Mesothelial cell of epicardium (in vitro differentiated cells): Measurements from ENCODE around the gene SIX6. TPM values are rescaled to one million over a fixed set of nuclear protein-coding genes. Genes with fewer than 3 reads are reported as not detected.
A peak's percentile ranks its signal among the peaks of the same experiment; 100 is the strongest.
"Not testable (repeated sequence)": the region's sequence is repeated elsewhere in the genome, so short reads cannot be mapped to it uniquely, and the experiment has no call there.

Source experiments
- DNase-seq, 2 experiments: peaks; one replicate each; pipeline ENCODE4 v3.0.0; 2021; ENCODE audit warnings: low spot score in 2 of 2; ENCODE audit not compliant: unreplicated experiment in 2 of 2
- H3K27ac Mint-ChIP-seq: 2 replicates; pipeline ENCODE4 v1.8.0; 2021; ENCODE audit warnings: mixed read lengths
- H3K27me3 Mint-ChIP-seq: 2 replicates; pipeline ENCODE4 v1.8.0; 2021; ENCODE audit warnings: low read depth, mixed read lengths
- H3K36me3 Mint-ChIP-seq: 2 replicates; pipeline ENCODE4 v1.8.0; 2021; ENCODE audit warnings: mixed read lengths
- H3K4me1 Mint-ChIP-seq: 2 replicates; pipeline ENCODE4 v1.8.0; 2021; ENCODE audit warnings: mixed read lengths
- H3K4me3 Mint-ChIP-seq: 2 replicates; pipeline ENCODE4 v1.8.0; 2021; ENCODE audit warnings: mild to moderate bottlenecking, moderate library complexity, mixed read lengths
- H3K9me3 Mint-ChIP-seq: 2 replicates; pipeline ENCODE4 v1.8.0; 2021; ENCODE audit warnings: mixed read lengths
- total RNA-seq: library from RNA; stranded (reverse); gene quantifications from 3 replicates; pipeline ENCODE4 v1.2.1, GENCODE V29; 2021
- TF ChIP-seq, protein P1 (sequence below): fragments of 200-600 bp; sonication (generic); IDR thresholded peaks from one replicate; pipeline ENCODE4 v1.5.0; 2021; ENCODE audit warnings: antibody characterized with exemption; ENCODE audit not compliant: unreplicated experiment

Gene SIX6
- not detected in 3 replicates for total RNA-seq

DNA sequence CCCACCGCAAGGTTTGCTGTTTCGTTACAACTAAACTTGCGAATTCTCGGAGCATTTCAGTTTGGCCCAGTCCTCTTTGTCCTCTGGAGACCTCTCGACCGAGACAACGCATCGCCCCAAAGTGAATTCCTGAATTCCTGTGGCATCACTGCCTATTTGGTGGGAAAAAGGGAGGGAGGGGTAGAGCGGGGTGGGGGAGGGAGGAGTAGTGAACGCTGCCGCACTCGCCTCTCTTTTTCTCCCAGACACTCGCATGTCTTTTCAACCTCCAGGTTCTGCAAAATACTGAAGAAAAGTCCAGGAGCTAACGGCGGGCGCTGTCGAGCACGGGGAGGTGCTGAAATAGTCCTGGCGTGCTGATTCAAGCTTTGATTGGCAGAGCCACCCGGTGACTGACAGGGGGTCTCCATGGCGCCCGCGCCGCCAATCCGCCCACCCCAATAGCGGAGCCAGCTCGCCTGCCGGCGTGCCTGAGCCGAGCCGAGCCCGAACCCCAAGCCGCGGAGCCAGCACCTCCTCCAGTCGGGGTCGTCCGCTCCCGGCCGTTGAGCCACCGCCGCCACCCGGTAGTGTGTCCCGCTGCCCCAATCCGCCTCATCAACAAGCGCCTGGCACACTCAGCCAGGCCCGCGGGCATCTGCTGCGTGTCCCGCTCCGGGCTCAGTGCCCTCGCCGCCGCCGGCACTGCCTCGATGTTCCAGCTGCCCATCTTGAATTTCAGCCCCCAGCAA lies at the start of gene SIX6:
TSS of gene SIX6 (plus strand) at position 440 of the 731 bp plus-strand sequence. CDS start at position 693, 253 bp downstream.
- Mint-ChIP-seq H3K4me1 (peaks cover 3% of the 10 kb centered on the region), H3K27ac (no peak within 1 kb of the TSS), H3K36me3 (no peaks in the 10 kb centered on the region), H3K4me3 (no peak within 1 kb of the TSS), H3K9me3 (no peaks in the 10 kb centered on the region), H3K27me3 (peaks cover 100% of the 10 kb centered on the region)
- TF ChIP-seq, protein P1, sequence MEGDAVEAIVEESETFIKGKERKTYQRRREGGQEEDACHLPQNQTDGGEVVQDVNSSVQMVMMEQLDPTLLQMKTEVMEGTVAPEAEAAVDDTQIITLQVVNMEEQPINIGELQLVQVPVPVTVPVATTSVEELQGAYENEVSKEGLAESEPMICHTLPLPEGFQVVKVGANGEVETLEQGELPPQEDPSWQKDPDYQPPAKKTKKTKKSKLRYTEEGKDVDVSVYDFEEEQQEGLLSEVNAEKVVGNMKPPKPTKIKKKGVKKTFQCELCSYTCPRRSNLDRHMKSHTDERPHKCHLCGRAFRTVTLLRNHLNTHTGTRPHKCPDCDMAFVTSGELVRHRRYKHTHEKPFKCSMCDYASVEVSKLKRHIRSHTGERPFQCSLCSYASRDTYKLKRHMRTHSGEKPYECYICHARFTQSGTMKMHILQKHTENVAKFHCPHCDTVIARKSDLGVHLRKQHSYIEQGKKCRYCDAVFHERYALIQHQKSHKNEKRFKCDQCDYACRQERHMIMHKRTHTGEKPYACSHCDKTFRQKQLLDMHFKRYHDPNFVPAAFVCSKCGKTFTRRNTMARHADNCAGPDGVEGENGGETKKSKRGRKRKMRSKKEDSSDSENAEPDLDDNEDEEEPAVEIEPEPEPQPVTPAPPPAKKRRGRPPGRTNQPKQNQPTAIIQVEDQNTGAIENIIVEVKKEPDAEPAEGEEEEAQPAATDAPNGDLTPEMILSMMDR: no peak
- DNase-seq: peak in 1 of 2 experiments; percentile 63

DNA sequence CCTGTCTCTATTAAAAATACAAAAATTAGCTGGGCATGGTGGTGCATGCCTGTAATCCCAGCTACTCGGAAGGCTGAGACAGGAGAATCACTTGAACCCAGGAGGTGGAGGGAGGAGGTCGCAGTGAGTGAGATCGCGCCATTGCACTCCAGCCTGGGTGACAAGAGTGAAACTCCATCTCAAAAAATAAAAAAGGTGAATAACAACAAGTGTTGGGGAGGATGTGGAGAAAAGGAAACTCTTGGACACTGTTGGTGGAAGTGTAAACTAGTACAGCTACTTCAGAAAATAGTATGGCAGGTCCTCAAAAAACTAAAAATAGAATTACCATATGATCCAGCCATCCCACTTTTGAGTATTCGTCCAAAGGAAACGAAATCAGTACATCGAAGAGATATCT lies 28.7 kb upstream of the SIX6 start:
- peaks cover 10% of the 10 kb centered on the region for H3K36me3 Mint-ChIP-seq
- peaks cover 26% of the 10 kb centered on the region for H3K27me3 Mint-ChIP-seq
- H3K9me3 Mint-ChIP-seq: peaks cover 21% of the 10 kb centered on the region
- not testable (repeated sequence) for H3K4me3 Mint-ChIP-seq, H3K27ac Mint-ChIP-seq, H3K4me1 Mint-ChIP-seq, DNase-seq

DNA sequence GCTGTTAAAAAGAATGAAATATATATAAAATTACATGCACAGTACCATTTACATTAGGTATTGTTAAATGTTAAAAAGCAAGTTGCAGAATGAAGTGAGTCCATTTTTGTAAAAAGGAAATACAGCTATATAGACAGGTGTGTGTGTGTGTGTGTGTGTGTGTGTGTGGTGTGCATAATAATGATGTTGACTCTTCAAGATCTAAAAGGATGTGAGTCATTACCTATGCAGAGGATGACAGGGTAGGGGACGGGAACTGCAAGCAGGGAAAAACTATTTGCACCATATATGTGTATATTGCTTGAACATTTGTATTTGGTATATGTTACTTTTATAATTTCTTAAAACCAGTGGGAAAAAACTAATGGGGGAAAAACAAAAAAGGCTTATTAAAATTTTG lies 26.2 kb upstream of the SIX6 start:
- TF ChIP-seq, protein P1: no peak
- Mint-ChIP-seq H3K9me3 (peaks cover 11% of the 10 kb centered on the region), H3K4me1 (peaks cover 3% of the 10 kb centered on the region), H3K36me3 (peaks cover 8% of the 10 kb centered on the region), H3K27me3 (peaks cover 35% of the 10 kb centered on the region), H3K4me3 (no peak overlapping the region), H3K27ac (no peak overlapping the region)
- DNase-seq: no peak

DNA sequence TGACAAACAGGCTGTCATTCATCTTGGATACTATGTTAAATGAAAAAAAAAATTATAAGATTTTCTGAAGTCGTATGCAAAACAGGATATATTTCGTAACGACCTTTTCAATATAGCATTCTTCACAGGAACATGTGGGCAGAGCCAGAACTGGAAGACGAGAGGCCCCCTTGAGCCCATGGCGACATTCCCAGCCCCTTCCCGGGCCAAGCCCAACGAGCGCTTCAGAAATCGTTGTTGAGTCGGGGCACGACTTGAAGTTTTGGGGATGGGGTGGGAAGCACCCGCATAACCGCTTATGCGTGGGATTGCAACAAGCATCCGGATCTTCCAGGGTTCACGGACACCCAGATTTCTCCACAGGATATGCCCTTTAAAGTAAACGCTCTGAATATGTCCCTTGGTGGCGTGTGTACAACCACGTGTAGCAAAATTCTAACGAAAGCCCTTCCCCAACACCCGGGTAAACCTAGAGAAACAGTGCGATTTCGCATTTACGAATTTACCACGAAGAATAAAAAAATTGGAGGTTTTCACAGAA lies 23.8 kb upstream of the SIX6 start:
- Mint-ChIP-seq H3K27ac (no peak overlapping the region), H3K27me3 (peaks cover 35% of the 10 kb centered on the region), H3K4me3 (peak overlapping the region; percentile 70), H3K4me1 (peaks cover 3% of the 10 kb centered on the region), H3K36me3 (peaks cover 3% of the 10 kb centered on the region), H3K9me3 (peaks cover 6% of the 10 kb centered on the region)
- no peak for DNase-seq
- TF ChIP-seq, protein P1: no peak

DNA sequence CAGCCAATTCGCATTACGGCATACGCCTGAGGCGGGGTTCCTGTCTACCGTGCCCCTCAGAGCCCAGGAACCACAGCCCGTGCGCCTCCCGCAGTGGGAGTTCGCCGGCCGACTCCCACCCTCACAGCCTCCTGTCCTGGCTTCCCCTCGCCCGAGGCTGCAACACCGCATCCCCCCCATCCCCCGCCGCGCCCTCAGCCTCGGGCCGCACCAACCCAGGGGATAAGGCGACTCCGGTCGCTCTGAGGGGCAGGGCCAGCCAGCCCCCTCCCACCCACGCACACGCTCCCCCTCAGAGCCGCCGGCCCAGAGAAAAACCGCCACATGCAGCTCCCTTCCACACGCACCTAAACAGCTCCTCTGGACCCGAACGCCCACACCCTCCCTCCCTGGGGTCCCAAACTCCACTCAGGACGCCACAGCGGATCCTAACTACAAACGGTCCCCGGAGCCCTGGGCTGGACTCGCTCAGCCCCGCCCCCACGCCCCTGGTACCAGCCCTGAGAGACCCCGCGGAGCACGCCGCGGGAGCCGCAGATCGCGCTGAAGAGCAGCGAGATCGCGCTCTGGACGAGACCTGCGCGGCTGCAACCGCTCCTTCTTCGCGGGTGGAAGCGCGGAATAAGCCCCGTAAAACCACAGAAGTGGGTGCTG lies 23.2 kb upstream of the SIX6 start, which contains the start of gene C14orf39:
TSS of gene C14orf39 (minus strand) at position 466 of the 654 bp plus-strand sequence. CDS start 985 bp downstream, outside the sequence.
- H3K4me3 Mint-ChIP-seq: peak within 1 kb of the TSS; percentile 70
- peak in 1 of 2 experiments; percentile 57 for DNase-seq
- H3K27me3 Mint-ChIP-seq: peaks cover 37% of the 10 kb centered on the region
- peaks cover 2% of the 10 kb centered on the region for H3K9me3 Mint-ChIP-seq
- H3K27ac Mint-ChIP-seq: no peak within 1 kb of the TSS
- TF ChIP-seq, protein P1: peak; percentile 19
- H3K4me1 Mint-ChIP-seq: peaks cover 3% of the 10 kb centered on the region
- peaks cover under 1% of the 10 kb centered on the region for H3K36me3 Mint-ChIP-seq

DNA sequence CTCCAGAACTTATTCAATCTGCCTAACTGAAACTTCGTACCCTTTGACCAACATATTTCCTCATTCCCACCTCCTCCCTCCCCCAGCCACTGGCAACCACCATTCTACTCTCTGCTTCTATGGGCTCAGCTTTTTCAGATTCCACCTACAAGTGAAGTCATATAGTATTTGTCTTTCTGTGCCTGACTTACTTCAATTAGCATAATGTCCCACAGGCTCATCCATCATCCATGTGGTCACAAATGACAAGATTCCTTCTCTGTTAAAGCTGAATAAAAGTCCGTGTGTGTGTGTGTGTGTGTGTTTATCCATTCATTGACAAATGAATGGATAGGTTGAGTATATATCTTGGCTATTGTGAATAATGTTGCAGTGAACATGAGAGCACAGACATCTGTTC lies 21.7 kb upstream of the SIX6 start:
- no peaks in the 10 kb centered on the region for H3K9me3 Mint-ChIP-seq

More for the DNA sequence above, 21.7 kb upstream of the SIX6 start:
- Mint-ChIP-seq H3K36me3 (no peaks in the 10 kb centered on the region), H3K27me3 (peaks cover 43% of the 10 kb centered on the region), H3K4me1 (peaks cover 3% of the 10 kb centered on the region), H3K4me3 (no peak overlapping the region), H3K27ac (no peak overlapping the region)
- TF ChIP-seq, protein P1: no peak
- DNase-seq: no peak
